Karpas-422 (cell line): Measurements from ENCODE around the gene LDLRAP1. TPM values are rescaled to one million over a fixed set of nuclear protein-coding genes. Genes with fewer than 3 reads are reported as not detected.

Experiments
- DNase-seq: peaks from one replicate; pipeline ENCODE4 v3.0.0-alpha.2; 2015
- H2AFZ ChIP-seq: fragments of 200-600 bp; sonication (generic); 2 replicates; pipeline ENCODE4 v1.6.1; 2014; ENCODE audit warnings: antibody characterized with exemption, low read length, mixed read lengths
- H3K27ac ChIP-seq: fragments of 200-600 bp; sonication (generic); 2 replicates; pipeline ENCODE4 v1.5.1; 2014; ENCODE audit warnings: mild to moderate bottlenecking, low read length, moderate library complexity
- H3K27me3 ChIP-seq: fragments of 200-600 bp; sonication (generic); 2 replicates; pipeline ENCODE4 v1.6.1; 2014; ENCODE audit warnings: low read length, mixed read lengths
- H3K36me3 ChIP-seq: fragments of 200-600 bp; sonication (generic); 2 replicates; pipeline ENCODE4 v1.6.1; 2014; ENCODE audit warnings: low read length, mixed read lengths; ENCODE audit not compliant: insufficient read depth
- H3K4me1 ChIP-seq: fragments of 200-600 bp; sonication (generic); 2 replicates; pipeline ENCODE4 v1.6.1; 2014; ENCODE audit warnings: mild to moderate bottlenecking, low read length, mixed read lengths
- H3K4me2 ChIP-seq: fragments of 200-600 bp; sonication (generic); 2 replicates; pipeline ENCODE4 v1.6.1; 2014; ENCODE audit warnings: low read length, low read depth, mild to moderate bottlenecking; ENCODE audit not compliant: poor library complexity, severe bottlenecking
- H3K4me3 ChIP-seq: fragments of 200-600 bp; sonication (generic); 2 replicates; pipeline ENCODE4 v1.5.1; 2014; ENCODE audit warnings: mild to moderate bottlenecking, antibody characterized with exemption, low read length, mixed read lengths
- H3K79me2 ChIP-seq: fragments of 200-600 bp; sonication (generic); 2 replicates; pipeline ENCODE4 v1.6.1; 2014; ENCODE audit warnings: mild to moderate bottlenecking, low read length, mixed read lengths
- H3K9ac ChIP-seq: fragments of 200-600 bp; sonication (generic); 2 replicates; pipeline ENCODE4 v1.6.0; 2014; ENCODE audit warnings: low read length
- H3K9me2 ChIP-seq: fragments of 200-600 bp; sonication (generic), shearing (Covaris generic); replicated peaks from 2 replicates; pipeline ENCODE4 v1.6.0; 2014; ENCODE audit warnings: mild to moderate bottlenecking, low read length, moderate library complexity; ENCODE audit not compliant: insufficient read depth
- H3K9me3 ChIP-seq: fragments of 300-700, 200-600 bp; sonication (generic); 2 replicates; pipeline ENCODE4 v1.6.1; 2014; ENCODE audit warnings: low read length, mixed read lengths
- H4K20me1 ChIP-seq: fragments of 200-600 bp; sonication (generic); 2 replicates; pipeline ENCODE4 v1.6.1; 2014; ENCODE audit warnings: mild to moderate bottlenecking, antibody characterized with exemption, low read length, low read depth; ENCODE audit not compliant: insufficient read depth
- total RNA-seq: library from RNA; depleted of rRNA; stranded (reverse); fragments of >200 nt; shearing (Covaris generic); gene quantifications from 2 replicates; pipeline ENCODE4 v1.2.3, GENCODE V29; 2014; ENCODE audit warnings: low replicate concordance

Gene LDLRAP1
- total RNA-seq, 1 experiment from 2014 or later = not detected

GRCh38 chr1:25560001-25560400 is 16.6 kb downstream of the LDLRAP1 start:
- Histone ChIP-seq H3K36me3 (no peaks in the 10 kb centered on the region), H3K4me1 (peaks cover 25% of the 10 kb centered on the region), H3K27me3 (no peaks in the 10 kb centered on the region), H3K4me3 (no peak overlapping the region), H3K27ac (no peak overlapping the region), H3K9ac (no peak overlapping the region), H3K9me3 (no peaks in the 10 kb centered on the region), H4K20me1 (no peaks in the 10 kb centered on the region), H3K79me2 (no peaks in the 10 kb centered on the region), H3K9me2 (no peaks in the 10 kb centered on the region), H3K4me2 (no peak overlapping the region), H2AFZ (no peak overlapping the region)
- no peak for DNase-seq

- no peak overlapping the region for H3K4me2 ChIP-seq
- H3K27me3 ChIP-seq = no peaks in the 10 kb centered on the region
- H3K79me2 ChIP-seq = no peaks in the 10 kb centered on the region
- H3K36me3 ChIP-seq = no peaks in the 10 kb centered on the region
- no peak overlapping the region for H2AFZ ChIP-seq
- H3K27ac ChIP-seq = no peak overlapping the region
- no peak overlapping the region for H3K9ac ChIP-seq
- H3K9me3 ChIP-seq = no peaks in the 10 kb centered on the region
- no peak for DNase-seq
- no peaks in the 10 kb centered on the region for H3K9me2 ChIP-seq
- H3K4me1 ChIP-seq = peaks cover 33% of the 10 kb centered on the region
- no peak overlapping the region for H3K4me3 ChIP-seq
- H4K20me1 ChIP-seq = no peaks in the 10 kb centered on the region
Observed at GRCh38 chr1:25560788-25561187, 17.4 kb downstream of the LDLRAP1 start.

- no peaks in the 10 kb centered on the region for H3K9me2 ChIP-seq
- no peak overlapping the region for H3K27ac ChIP-seq
- H3K4me1 ChIP-seq = peaks cover 36% of the 10 kb centered on the region
- no peaks in the 10 kb centered on the region for H3K9me3 ChIP-seq
- no peaks in the 10 kb centered on the region for H3K27me3 ChIP-seq
- no peaks in the 10 kb centered on the region for H3K36me3 ChIP-seq
- DNase-seq = no peak
- no peaks in the 10 kb centered on the region for H3K79me2 ChIP-seq
- H3K4me3 ChIP-seq = no peak overlapping the region
- no peak overlapping the region for H3K4me2 ChIP-seq
- no peak overlapping the region for H3K9ac ChIP-seq
- H4K20me1 ChIP-seq = no peaks in the 10 kb centered on the region
- H2AFZ ChIP-seq = no peak overlapping the region
Observed at GRCh38 chr1:25561421-25562100, 18.2 kb downstream of the LDLRAP1 start.

- DNase-seq = peak; percentile 87
- Histone ChIP-seq H3K4me2 (peak overlapping the region; percentile 17), H3K9me2 (no peaks in the 10 kb centered on the region), H2AFZ (no peak overlapping the region), H3K9ac (no peak overlapping the region), H3K36me3 (no peaks in the 10 kb centered on the region), H3K9me3 (no peaks in the 10 kb centered on the region), H3K27ac (no peak overlapping the region), H4K20me1 (no peaks in the 10 kb centered on the region), H3K79me2 (no peaks in the 10 kb centered on the region), H3K27me3 (no peaks in the 10 kb centered on the region), H3K4me3 (no peak overlapping the region), H3K4me1 (peaks cover 28% of the 10 kb centered on the region)
Observed at GRCh38 chr1:25562101-25562927, 18.9 kb downstream of the LDLRAP1 start.

GRCh38 chr1:25562928-25563283 is 19.5 kb downstream of the LDLRAP1 start:
- Histone ChIP-seq H3K27me3 (no peaks in the 10 kb centered on the region), H3K9me2 (no peaks in the 10 kb centered on the region), H2AFZ (no peak overlapping the region), H3K4me1 (peaks cover 28% of the 10 kb centered on the region), H3K9me3 (no peaks in the 10 kb centered on the region), H3K9ac (no peak overlapping the region), H4K20me1 (no peaks in the 10 kb centered on the region), H3K36me3 (no peaks in the 10 kb centered on the region), H3K4me2 (no peak overlapping the region), H3K27ac (no peak overlapping the region), H3K4me3 (no peak overlapping the region), H3K79me2 (no peaks in the 10 kb centered on the region)
- no peak for DNase-seq

GRCh38 chr1:25563330-25564215 is 20.2 kb downstream of the LDLRAP1 start:
- no peak overlapping the region for H3K9ac ChIP-seq

GRCh38 chr1:25564777-25565574 is 21.6 kb downstream of the LDLRAP1 start:
- no peak overlapping the region for H3K4me2 ChIP-seq
- peak; percentile 69 for DNase-seq
- H3K9me3 ChIP-seq = no peaks in the 10 kb centered on the region
- no peak overlapping the region for H3K9ac ChIP-seq
- H3K4me3 ChIP-seq = no peak overlapping the region
- H3K9me2 ChIP-seq = no peaks in the 10 kb centered on the region
- H4K20me1 ChIP-seq = no peaks in the 10 kb centered on the region
- no peaks in the 10 kb centered on the region for H3K27me3 ChIP-seq
- H3K79me2 ChIP-seq = no peaks in the 10 kb centered on the region
- no peak overlapping the region for H3K27ac ChIP-seq
- no peaks in the 10 kb centered on the region for H3K36me3 ChIP-seq
- H2AFZ ChIP-seq = no peak overlapping the region
- H3K4me1 ChIP-seq = peaks cover 28% of the 10 kb centered on the region

More at GRCh38 chr1:25563330-25564215, 20.2 kb downstream of the LDLRAP1 start:
- Histone ChIP-seq H3K79me2 (no peaks in the 10 kb centered on the region), H3K4me2 (no peak overlapping the region), H3K4me1 (peaks cover 28% of the 10 kb centered on the region), H3K27me3 (no peaks in the 10 kb centered on the region), H3K36me3 (no peaks in the 10 kb centered on the region), H3K9me3 (no peaks in the 10 kb centered on the region), H3K9me2 (no peaks in the 10 kb centered on the region), H2AFZ (no peak overlapping the region), H4K20me1 (no peaks in the 10 kb centered on the region), H3K27ac (no peak overlapping the region), H3K4me3 (no peak overlapping the region)
- no peak for DNase-seq
